Cardiac fibroblast (primary cell): ENCODE data around the gene DRD2.
A peak's percentile ranks its signal among the peaks of the same experiment; 100 is the strongest.

ENCODE experiments used
- DNase-seq, 2 donors: peaks; one replicate each; pipeline versions ENCODE4 v3.0.0 to v3.0.0-alpha.2; 2010; ENCODE audit warnings: low read depth in 2 of 2
- H3K4me3 ChIP-seq, 2 donors: replicated peaks in 1 of 2; 1 replicate in 1 of 2; 2 replicates in 1 of 2; pipeline ENCODE4 v1.5.1; 2011; ENCODE audit warnings: low read depth in 2 of 2, low read length in 2 of 2, mild to moderate bottlenecking in 2 of 2, moderate library complexity in 1 of 2
- TF ChIP-seq, protein P1 (sequence below): IDR thresholded peaks from one replicate; pipeline ENCODE4 v1.5.1; 2011; ENCODE audit warnings: low read depth, mild to moderate bottlenecking, low read length, inconsistent platforms

DRD2 gene

DNA sequence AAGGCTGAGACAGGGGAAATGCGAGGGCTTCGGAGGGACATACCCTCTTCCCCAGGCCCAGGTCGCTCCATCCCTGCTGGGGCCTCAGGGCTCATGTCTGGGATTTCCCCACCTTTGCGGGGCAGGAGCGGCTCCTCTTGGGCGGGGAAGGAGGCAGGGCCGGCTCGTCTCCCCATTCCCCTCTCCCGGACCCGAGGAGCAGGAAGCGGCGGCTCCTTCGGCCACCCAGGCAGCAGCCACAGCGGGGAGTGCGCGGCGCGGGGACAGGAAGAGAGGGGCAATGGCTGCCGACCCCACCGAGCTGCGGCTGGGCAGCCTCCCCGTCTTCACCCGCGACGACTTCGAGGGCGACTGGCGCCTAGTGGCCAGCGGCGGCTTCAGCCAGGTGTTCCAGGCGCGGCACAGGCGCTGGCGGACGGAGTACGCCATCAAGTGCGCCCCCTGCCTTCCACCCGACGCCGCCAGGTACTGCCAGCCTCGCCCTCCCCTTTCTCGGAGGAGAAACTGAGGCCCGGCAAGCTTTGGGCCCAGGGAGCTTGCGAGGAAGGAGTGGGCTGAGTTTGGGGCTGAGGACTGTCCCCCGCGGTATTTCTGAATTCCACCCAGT lies 87.5 kb downstream of the DRD2 start, which contains the start of gene ANKK1:
ANKK1 (plus strand) TSS at position 175 of the 607 bp plus-strand sequence; CDS start at position 281, 106 bp downstream.
- TF ChIP-seq, protein P1, sequence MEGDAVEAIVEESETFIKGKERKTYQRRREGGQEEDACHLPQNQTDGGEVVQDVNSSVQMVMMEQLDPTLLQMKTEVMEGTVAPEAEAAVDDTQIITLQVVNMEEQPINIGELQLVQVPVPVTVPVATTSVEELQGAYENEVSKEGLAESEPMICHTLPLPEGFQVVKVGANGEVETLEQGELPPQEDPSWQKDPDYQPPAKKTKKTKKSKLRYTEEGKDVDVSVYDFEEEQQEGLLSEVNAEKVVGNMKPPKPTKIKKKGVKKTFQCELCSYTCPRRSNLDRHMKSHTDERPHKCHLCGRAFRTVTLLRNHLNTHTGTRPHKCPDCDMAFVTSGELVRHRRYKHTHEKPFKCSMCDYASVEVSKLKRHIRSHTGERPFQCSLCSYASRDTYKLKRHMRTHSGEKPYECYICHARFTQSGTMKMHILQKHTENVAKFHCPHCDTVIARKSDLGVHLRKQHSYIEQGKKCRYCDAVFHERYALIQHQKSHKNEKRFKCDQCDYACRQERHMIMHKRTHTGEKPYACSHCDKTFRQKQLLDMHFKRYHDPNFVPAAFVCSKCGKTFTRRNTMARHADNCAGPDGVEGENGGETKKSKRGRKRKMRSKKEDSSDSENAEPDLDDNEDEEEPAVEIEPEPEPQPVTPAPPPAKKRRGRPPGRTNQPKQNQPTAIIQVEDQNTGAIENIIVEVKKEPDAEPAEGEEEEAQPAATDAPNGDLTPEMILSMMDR = no peak
- H3K4me3 ChIP-seq = no peak within 1 kb of the TSS
- DNase-seq = no peak

DNA sequence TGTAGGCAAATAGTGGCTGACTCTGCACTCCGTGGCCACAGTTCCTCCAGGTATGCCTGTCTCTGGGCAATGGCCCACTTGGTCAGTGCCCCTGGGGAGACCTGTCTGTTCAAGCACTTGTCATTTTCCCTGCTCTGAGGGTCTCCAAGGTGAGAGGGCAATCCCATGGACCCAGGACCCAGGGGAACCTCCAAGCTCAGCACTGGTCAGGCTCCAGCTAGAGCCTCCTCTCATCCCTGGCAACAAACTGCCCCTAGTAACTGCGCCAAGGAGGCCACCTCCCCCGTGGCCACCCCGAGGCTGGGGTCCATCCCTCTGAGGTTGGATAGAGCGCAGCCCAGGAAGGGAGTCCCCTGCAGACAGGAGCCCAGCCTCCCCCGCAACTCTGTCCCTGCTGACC lies 88.3 kb downstream of the DRD2 start:
- H3K4me3 ChIP-seq = no peak overlapping the region
- DNase-seq = no peak
- TF ChIP-seq, protein P1 = no peak

DNA sequence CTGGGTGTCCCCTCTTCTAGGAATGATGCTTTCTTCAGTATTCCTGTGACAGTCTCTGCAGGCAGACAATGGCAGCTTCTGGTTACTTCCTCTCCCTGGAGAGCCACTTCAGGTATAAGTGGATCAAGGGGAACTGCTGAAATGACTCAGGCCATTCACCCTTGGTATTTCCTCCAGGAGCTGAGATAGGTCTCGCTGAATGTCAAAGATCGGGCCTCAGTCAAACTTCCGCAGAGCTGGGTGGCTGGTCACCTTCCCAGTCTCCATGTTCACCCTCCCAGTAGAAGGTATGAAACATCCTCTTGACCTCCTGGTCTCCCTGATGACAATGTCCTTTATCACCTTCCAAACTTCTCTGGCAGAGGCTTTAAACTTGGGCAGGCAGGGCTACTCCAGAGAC lies 89.4 kb downstream of the DRD2 start:
- TF ChIP-seq, protein P1 = no peak
- no peak for DNase-seq
- no peak overlapping the region for H3K4me3 ChIP-seq

DNA sequence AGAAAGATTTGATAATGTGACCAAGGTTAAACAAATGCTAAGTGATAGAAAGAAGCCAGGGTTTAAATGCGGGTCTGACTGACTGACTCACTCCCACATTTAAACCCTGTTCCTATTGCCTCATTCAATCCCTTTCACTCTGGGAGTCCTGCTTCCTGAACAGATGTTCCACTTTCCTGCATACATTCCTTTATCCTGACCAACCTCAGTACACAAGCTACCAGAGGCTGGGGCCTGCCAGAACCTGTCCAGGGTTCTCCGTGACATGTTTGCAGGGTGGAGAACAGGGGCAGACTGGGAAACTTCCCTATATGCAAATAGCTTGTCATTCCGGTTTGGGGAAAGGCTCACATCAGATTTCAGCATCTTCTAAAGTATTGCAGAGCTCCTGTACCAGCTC lies 90.6 kb downstream of the DRD2 start:
- TF ChIP-seq, protein P1 = no peak
- no peak overlapping the region for H3K4me3 ChIP-seq
- peak; percentile 90 to 96 for DNase-seq

DNA sequence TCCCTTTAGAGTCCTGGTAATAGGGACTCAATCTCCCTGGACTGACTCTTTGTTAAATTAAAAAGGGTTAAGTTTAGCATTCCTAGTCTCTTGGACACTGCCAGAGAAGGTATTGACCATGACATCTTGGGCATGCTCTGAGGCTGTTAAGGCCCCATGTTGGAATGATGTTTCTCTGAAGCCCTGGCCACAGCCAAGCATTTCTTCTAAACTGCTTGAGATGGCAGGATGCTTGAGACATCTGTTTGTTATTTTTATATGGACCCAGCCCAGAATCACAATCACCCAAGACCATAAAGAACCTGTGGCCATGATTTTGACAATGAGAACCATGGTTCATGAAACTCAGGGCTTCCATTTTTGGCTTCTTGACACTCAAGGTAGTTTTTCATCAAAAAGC lies 93.1 kb downstream of the DRD2 start:
- no peak for DNase-seq
- TF ChIP-seq, protein P1 = no peak
- no peak overlapping the region for H3K4me3 ChIP-seq

DNA sequence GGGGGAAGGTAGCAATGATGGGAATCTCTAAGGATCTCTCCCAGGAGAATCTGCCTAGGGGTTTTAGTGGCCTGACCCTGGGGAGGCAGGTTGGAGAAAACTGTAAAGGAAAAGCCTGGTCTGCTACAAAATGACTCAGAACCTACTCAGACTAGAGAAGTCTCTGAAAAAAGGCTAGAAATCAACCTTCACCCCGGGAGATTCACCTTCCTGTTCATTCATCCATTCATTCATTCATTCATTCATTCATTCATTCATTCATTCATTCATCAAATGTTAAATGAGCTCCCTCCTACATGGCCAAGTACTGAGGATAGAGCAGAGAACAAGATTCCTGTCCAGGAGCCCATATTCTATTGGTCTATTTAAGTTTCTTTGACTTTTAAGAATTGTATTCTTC lies 96.5 kb downstream of the DRD2 start:
- no peak for DNase-seq
- TF ChIP-seq, protein P1 = no peak
- H3K4me3 ChIP-seq = no peak overlapping the region

DNA sequence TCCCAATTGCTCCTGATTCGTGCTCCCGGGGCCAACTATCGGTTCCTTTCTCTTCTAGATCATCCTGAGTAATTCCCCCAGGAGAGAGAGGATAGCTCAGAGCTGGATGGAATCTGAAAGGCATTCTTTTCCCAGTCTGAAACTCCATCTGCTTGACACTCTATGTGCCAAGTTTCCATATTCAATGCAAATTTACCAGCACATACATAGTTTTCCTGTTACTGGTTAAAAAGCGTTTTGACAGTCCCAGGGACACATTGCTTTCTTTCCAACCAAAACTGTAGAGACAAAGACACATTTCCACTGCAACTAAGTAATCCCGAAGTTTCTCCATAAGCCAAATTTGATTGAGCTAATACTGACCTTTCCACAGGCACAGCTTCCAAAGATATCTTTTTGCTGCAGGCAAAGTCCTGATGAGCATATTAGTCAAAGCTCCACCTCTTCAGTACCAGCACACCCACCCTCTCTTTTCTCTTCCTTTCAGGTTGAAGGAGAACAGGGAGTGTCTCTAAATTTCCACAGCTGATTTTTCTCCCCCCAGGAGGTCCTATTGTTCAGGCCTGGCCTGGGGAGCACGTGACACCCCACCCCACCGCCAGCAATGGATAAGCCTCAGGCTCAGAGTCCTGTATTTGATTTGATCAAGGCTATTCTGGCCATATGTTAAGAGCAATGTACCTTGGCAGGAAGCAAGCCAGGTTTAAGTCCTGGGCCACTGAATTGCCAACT lies 97.4 kb downstream of the DRD2 start:
- TF ChIP-seq, protein P1 = no peak
- no peak overlapping the region for H3K4me3 ChIP-seq
- DNase-seq = peak; percentile 22 to 59
